Measurements from ENCODE around the gene HOXA5.

Gene HOXA5

GRCh38 chr7:27130540-27131389, 12.7 kb downstream of the HOXA5 start, which contains the start of gene HOXA4:
Gene HOXA4, minus strand, starts transcription at chr7:27130757. Its CDS starts 24 bp downstream, at chr7:27130733.
- peak; percentile 81 for DNase-seq (ENCODE audit: low read depth)
- TF ChIP-seq CTCF (conservative IDR thresholded peaks at IDR 0.05; ENCODE audit: control insufficient read depth, insufficient read depth, low read depth, low read length), result no peak

GRCh38 chr7:27129729-27130539, 13.5 kb downstream of the HOXA5 start:
- peak overlapping the region; percentile 61 for H3K4me3 ChIP-seq (ENCODE audit: control insufficient read depth, low read depth, low read length)
- TF ChIP-seq CTCF (conservative IDR thresholded peaks at IDR 0.05; ENCODE audit: control insufficient read depth, insufficient read depth, low read depth, low read length), result no peak
- DNase-seq (ENCODE audit: low read depth), result no peak

More at GRCh38 chr7:27130540-27131389, 12.7 kb downstream of the HOXA5 start, which contains the start of gene HOXA4:
- H3K4me3 ChIP-seq (ENCODE audit: control insufficient read depth, low read depth, low read length), result peak within 1 kb of the TSS; percentile 74

GRCh38 chr7:27128776-27129728, 14.4 kb downstream of the HOXA5 start:
- TF ChIP-seq CTCF (conservative IDR thresholded peaks at IDR 0.05; ENCODE audit: control insufficient read depth, insufficient read depth, low read depth, low read length), result no peak
- peak overlapping the region; percentile 46 for H3K4me3 ChIP-seq (ENCODE audit: control insufficient read depth, low read depth, low read length)
- DNase-seq (ENCODE audit: low read depth), result no peak

- H3K4me3 ChIP-seq (ENCODE audit: control insufficient read depth, low read depth, low read length), result no peak overlapping the region
- TF ChIP-seq CTCF (conservative IDR thresholded peaks at IDR 0.05; ENCODE audit: control insufficient read depth, insufficient read depth, low read depth, low read length), result no peak
- no peak for DNase-seq (ENCODE audit: low read depth)
Observed at GRCh38 chr7:27128034-27128433, 15.4 kb downstream of the HOXA5 start.

- no peak overlapping the region for H3K4me3 ChIP-seq (ENCODE audit: control insufficient read depth, low read depth, low read length)
- no peak for TF ChIP-seq CTCF (conservative IDR thresholded peaks at IDR 0.05; ENCODE audit: control insufficient read depth, insufficient read depth, low read depth, low read length)
- no peak for DNase-seq (ENCODE audit: low read depth)
Observed at GRCh38 chr7:27126596-27127327, 16.7 kb downstream of the HOXA5 start.

Data from fibroblast of mammary gland (primary cell).